HG03175 (cell line): ENCODE measurements around the gene CACNG7.

ENCODE experiments used
- ATAC-seq: cut with Tn5 transposase; IDR thresholded peaks from one replicate; pipeline ENCODE4 v1.9.1; 2021; ENCODE audit warnings: mild to moderate bottlenecking, moderate library complexity; ENCODE audit not compliant: unreplicated experiment

CACNG7 gene

DNA sequence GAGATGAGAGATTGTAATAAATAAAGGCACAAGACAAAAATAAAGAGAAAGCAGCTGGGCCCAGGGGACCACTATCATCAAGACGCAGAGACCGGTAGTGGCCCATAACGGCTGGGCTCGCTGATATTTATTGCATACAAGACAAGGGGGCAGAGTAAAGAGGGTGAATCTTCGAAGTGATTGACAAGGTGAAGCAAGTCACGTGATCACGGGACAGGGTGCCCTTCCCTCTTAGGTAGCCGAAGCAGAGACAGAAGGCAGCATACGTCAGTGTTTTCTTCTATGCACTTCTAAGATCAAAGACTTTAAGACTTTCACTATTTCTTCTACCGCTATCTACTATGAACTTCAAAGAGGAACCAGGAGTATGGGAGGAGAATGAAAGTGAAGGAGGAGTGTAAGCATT lies 31.7 kb upstream of the CACNG7 start:
- ATAC-seq, result no peak

DNA sequence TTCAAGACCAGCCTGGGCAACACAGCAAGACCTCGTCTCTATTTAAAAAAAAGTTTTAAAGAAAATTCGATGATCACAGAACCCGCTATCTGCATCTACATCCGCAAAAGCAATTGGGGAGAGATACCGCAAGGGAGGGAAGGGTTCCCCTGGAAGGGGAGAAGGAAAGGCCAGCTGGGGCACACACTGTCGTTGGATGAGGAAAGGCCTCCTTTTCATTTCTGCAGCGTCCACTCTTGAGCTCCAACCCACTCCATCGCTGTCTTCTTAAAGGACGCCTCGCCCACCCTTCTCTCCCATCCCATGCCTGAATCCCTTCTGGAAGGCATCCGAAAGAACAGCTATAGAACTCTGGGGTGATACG lies 30.3 kb upstream of the CACNG7 start:
- ATAC-seq, result no peak

DNA sequence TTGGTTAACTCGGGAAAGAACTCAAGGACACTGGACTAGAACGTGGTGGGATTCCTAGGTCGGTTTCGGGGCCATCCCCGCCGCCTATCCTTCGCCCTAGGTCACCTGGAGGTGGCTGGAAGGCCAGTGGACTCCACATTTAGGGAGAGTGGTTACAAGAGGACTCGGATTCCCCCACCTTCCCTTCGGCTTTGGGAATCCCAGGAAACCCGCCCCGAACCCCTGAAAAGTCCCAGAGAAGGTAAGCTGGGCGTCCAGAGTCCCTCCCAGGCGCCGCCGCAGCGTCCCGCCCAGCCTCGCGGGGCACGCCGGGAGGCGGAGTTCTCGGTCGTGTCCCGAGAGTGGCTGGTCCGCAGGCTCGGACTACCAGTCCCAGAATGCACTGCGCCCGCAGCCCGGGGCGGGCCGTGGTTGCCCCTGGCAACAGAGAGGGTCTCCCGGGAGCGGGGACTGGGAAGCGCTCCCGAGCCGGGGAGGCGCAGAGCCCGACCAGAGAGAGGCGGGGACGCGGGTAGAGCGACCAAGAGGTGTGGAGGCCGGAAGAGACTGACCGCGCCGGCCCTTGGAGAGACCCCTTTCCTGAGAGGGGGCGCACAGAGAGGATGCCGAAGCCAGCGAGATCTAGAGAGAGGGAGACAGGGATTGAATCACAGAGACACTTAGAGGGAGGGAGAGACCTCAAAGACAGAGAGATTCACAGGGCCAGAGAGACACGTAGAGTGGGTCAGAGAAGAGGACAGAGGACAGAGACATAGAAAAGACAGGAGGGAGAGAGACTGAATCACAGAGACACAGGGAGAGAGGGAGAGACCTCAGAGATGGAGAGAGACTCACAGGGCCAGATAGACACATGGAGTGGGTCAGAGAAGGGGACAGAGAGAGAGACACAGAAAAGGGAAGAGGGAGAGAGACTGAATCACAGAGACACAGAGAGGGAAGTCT lies 29.7 kb upstream of the CACNG7 start:
- ATAC-seq, result peak; percentile 88

DNA sequence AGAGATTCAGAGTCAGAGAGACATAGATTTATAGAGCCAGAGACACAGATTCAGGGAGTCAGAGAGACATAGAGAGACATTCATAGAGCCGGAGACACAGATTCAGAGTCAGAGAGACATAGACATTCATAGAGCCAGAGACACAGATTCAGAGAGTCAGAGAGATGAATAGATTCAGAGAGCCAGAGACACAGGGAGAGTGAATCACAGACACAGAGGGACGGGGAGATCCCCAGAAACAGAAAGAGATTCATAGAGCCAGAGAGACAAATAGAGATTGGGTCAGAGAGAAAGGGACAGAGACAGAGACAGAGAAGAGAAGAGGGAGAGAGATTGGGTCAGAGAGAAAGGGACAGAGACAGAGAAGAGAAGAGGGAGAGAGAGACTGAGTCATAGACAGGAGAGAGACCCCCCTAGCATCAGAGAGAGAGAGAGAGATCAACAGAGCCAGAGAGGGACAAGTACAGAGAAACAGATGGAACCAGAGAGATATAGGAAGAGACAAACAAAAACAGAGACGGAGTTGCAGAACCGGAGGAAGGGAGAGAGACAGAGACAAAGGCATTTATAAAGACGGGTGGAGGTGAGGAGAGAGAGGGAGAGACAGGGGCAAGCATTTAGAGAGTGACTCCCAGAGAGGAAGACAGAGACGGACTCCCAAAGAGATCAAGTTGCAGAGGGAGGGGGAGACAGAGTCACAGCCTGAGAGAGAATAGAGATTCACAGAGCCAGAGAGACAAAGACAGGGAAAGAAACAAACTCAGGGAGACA lies 28.2 kb upstream of the CACNG7 start:
- no peak for ATAC-seq

DNA sequence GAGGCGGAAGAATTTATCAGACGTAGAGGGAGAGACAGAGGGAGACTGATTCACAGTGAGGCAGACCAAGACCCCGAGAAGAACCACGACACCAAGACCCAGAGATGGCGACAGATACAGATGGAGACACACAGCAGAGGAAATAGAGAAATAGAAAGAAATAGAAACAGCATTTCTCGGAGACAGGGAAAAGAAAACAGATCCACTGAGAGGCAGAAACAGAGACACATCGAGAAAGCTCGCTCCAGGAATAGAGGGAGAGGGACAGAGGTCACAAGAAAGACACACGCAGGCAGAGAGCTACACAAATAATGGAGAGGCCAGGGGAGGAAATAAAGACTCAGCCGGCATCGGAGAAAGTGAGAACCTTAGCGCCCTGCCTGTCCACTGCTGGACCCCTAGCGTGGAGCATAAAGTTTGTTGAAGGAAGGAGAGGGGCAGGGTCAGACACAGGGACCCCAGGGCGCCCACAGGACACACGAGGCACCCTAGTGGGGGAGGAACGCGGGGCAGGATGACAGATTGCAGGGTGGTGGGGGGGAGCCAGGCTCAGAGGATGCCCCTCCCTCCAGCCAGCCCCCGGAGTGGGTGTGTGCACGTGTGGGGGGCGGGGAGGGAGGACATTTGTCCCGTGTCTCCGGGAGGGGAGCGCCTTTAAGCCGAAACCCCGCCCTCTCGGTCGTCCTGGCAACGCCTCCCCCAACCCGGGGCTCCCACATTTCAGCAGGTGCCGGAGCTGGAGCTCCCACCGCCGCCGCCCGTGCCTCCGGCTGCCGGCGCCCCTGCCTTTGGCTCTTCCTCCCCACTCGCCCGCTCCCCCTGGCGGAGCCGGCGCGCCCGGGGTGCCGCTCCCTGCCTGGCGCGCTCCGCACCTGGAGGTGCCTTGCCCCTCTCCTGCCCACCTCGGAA lies 27.3 kb upstream of the CACNG7 start, which contains the start of gene PRKCG:
TSS of gene PRKCG (plus strand) at position 716 of the 909 bp plus-strand sequence. CDS start 298 bp downstream, outside the sequence.
- no peak for ATAC-seq

DNA sequence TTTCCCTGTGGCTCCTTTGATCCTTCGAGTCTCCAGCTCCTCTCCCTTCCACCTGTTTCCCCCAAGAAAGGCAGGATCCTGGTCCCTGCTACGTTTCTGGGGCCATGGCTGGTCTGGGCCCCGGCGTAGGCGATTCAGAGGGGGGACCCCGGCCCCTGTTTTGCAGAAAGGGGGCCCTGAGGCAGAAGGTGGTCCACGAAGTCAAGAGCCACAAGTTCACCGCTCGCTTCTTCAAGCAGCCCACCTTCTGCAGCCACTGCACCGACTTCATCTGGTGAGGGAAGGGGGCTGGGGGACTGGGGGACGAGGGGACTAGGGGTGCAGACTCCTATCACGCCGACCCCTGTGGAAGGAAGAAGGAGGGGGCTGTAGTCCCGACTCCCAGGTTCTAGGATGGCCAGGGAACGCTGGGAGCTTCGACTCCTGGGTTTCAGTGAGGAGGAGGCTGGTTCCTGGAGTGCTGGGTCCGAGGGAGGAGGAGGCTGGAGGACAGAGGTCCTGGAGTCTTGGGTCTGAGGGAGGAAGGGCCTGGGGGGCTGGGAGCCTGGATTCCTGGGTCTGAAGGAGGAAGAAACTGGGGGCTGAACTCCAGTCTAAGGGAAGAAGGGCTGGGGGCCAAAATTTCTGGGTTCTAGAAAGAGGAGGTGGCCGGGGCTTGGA lies 26.6 kb upstream of the CACNG7 start:
- no peak for ATAC-seq

DNA sequence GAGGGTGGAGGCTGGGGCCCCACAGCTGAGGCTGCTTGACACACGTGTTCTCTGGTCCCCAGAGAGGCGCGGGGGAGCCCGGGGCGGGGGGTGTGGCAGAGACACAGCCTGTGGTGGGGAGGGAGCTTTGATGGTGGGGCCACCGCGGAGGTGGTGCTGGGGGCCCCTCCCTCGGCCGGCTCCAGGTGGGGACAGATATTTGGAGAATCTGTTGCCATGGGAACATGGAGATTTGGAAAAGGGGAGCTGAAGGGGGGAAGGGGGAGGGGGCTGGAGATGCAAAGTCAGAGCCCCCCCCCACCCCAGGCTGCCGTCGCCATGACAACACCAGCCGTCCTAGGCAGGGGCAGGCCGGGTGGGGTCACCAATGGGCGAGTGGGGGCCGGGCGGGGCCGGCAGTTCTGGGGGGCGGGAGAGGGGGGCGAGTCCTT lies 25.8 kb upstream of the CACNG7 start:
- ATAC-seq, result no peak

DNA sequence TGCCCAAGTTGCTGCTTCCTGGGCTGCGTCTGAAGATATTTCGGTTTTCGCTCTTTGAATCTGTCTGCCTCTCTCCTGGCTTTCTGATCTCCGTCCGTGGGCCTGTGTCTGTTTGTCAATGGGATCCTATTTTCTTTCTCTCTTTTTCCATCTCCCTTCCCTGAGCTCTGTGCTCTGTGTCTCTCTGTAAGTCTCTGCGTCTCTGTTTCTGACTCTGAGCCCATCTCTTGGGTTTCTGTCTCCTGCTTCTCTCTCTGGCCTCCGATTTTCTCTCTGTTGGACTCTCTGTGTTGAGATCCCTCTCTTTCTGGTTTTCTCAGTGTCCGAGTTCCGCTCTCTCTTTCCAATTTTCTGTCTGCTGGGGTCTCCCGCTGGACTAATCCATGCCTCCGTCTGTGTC lies 25.3 kb upstream of the CACNG7 start:
- ATAC-seq, result no peak

DNA sequence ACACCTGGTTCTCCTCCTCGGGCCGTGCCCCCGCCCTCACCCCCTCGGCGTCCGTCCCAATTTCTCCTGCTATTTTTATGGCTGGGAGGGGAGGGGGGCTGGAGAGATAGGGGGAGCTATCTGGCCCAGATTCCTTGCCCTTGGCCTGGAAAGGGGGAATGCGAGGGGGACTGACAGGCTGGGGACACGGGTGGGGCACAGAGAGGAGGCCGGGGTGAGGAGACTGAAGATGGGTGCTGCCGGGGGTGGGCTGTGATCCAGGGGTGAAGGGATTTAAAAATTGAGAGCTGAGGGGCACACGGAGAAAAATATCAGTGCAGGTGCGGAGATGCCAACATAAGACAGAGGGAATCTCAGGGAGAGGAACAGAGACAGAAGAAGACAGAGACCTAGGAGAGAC lies 24.8 kb upstream of the CACNG7 start:
- no peak for ATAC-seq

DNA sequence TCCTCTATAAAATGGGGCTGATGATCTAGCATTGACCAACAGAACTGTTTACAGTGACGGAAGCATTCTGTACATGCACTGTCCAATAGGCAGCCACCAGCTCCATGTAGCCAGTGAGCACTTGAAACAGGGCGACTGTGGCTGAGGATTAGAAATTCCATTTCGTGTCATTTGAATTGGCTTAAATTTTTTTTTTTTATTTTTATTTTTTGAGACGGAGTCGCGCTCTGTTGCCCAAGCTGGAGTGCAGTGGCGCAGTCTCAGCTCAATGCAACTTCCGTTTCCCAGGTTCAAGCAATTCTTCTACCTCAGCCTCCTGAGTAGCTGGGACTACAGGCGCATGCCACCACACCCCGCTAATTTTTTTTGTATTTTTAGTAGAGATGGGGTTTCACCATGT lies 24.0 kb upstream of the CACNG7 start:
- no peak for ATAC-seq

DNA sequence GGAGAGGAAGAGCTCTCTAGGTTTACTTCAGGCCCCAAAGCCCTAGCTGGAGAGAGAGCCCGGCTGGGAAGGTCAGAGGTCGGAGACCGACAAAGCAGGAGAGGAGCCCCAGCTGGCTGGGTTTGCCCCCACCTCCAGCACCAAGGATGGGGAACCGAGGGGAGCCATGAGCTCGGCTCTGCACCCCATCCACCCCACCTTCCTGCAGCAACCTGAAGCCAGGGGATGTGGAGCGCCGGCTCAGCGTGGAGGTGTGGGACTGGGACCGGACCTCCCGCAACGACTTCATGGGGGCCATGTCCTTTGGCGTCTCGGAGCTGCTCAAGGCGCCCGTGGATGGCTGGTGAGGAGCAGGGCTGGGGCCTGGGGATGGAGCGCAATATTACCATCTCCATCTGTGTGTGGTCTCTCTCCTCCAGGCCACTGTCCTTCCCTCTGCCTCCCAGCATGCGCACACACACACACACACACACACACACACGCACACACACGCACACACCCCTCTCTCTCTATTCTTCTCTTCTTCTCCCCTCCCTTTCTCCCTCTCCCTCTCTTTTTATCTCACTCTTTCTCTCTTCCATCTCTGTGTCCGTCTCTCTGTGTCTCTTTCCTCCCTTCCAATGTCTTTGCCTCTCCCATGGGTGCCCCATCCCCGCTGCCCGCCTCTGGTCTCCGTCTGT lies 16.6 kb upstream of the CACNG7 start:
- no peak for ATAC-seq

DNA sequence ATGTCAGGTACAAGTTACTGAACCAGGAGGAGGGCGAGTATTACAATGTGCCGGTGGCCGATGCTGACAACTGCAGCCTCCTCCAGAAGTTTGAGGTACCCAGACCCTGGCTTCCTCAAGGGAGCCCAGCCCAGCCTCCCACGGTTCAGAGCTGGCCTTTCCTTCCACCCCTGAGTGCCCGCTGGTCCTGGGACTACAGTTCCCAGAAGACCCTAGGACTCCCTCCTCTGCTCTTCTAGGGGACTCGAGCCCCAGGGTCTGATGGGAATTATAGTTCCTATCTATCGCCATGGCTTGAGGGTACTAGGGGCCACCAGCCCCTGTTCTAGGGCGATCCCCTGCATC lies 16.1 kb upstream of the CACNG7 start:
- ATAC-seq, result no peak

DNA sequence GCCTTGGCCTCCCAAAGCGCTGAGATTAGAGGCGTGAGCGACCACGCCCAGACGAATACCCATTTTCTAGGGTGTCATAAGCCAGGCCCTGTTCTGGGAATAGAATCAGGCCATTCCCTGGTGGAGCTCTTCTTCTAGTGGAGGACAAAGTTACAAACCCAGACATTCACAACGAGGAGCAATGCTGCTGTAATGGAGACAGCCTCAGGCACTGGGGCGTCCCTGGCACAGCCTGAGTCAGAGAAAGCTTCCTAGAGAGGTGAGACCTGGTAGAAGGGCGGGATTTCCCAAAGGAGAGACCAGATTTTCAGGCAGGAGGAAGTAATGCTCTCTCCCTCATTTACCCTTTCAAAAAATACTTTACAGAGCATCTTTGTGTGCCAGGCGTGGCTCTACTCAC lies 14.4 kb upstream of the CACNG7 start:
- ATAC-seq, result no peak

DNA sequence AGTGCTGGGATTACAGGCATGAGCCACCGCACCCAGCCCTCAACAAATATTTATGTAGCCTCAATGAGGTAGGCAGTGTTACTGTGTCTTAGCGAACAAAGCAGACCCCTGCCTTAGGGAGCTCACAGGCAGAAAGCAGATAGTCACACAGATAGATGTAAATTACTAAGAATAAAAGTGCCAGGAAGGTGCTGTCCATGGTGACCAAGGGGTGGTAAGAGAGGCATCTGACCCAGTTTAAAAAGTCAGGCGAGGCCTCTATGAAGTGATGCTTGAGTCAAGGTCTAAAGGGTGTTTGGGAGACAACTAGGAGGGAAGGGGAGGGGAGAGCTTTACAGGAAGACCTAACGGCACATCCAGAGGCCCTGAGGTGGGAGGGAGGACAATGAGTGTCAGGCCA lies 12.4 kb upstream of the CACNG7 start:
- no peak for ATAC-seq

DNA sequence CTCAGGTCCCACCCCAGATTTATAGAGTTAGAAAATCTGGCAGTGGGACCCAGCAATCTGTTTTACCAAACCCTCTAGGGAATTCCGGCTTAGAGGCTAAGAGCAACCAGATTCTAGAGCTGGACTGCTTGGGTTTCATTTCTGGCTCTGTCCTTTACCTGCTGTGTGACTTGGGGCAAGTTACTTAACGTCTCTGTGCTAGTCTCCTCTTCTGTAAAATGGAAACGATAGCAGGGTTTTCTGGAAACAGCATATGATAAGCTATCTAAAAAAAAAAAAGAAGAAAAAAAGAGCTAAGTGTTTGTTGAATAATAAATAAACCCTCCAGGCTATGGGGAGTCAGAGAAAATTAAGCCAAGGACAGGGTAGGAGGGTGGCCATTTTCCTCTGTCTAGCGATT lies 11.6 kb upstream of the CACNG7 start:
- ATAC-seq, result no peak

DNA sequence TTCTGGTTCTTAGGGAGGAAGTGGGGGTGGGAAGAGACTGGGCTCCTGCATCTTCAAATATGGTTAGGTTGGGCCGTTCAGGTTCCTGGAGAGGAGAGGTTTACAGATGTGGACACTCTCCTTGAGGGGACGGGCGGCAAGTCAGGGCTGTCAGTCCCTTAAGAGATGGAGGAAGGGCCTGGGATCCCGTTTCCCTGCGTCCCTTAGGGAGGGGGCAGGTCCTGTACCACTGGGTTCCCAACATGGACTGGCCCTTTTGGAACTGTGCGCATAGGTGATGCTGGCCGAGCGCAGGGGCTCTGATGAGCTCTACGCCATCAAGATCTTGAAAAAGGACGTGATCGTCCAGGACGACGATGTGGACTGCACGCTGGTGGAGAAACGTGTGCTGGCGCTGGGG lies 10.9 kb upstream of the CACNG7 start:
- no peak for ATAC-seq

DNA sequence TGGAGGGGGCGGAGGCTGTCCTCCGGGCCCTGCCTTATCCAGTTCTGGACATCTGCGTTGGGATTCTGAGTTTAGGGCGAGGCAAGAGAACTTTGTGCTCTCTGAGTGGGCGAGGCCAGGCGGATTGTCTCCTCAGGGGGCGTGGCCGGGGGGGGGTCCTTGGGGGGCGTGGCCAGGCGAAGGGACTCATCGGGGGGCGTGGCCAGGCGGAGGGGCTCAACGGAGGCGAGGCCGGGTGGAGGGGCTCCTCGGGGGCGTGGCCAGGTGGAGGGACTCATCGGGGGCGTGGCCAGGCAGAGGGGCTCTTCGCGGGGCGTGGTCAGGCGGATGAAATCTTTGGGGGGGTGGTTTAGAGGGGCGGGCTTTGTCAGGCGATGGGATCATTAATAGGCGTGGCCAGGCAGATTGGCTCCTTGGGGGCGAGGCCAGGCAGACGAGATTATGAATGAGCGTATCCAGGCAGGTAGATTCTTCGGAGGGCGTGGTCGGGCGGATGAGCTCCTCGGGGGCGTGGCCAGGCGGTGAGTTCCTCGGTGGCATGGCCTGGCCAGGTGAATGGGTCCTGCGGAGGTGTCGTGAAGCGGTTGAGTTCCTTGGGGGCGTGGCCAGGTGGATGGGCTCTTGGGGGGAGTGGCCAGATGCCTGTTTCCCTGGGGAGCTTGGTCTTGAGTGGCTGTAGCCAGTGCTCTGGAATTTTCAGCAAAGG lies 10.3 kb upstream of the CACNG7 start:
- ATAC-seq, result no peak

DNA sequence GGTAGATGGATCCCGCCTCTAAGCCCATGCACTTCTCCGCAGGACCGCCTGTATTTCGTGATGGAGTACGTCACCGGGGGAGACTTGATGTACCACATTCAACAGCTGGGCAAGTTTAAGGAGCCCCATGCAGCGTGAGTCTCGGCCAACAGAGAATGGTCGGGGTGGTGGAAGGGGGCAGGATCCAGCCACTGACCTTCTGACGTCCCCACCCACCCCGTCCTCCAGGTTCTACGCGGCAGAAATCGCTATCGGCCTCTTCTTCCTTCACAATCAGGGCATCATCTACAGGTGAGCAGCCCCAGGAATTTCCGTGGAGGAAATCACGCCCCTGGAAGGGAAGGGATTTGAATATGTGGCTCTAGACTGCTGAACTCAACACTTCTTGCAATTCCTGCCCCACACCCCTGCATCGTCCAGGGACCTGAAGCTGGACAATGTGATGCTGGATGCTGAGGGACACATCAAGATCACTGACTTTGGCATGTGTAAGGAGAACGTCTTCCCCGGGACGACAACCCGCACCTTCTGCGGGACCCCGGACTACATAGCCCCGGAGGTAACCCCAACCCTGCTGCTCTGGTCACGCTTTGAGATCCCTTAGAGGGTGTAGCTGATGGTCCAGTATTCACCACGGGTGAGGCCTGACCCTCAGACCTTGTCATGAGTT lies 8.8 kb upstream of the CACNG7 start:
- no peak for ATAC-seq
